H1 (cell line): ENCODE measurements around the gene COL28A1. TPM values are rescaled to one million over a fixed set of nuclear protein-coding genes. Genes with fewer than 3 reads are reported as not detected.

Source experiments
- CTCF ChIA-PET: fragments of 300-600 bp; sonication (Branson Sonifier 250); formaldehyde crosslinking; loops from one replicate; lab custom pipeline; 2021; ENCODE audit not compliant: partially characterized antibody; lab: Charles Lee
- POLR2A ChIA-PET: fragments of 300-600 bp; sonication (Branson Sonifier 250); formaldehyde crosslinking; loops from one replicate; lab custom pipeline; 2021; ENCODE audit warnings: inconsistent platforms; ENCODE audit not compliant: partially characterized antibody; lab: Charles Lee
- DNase-seq, 2 experiments: peaks; one replicate each; pipeline versions ENCODE4 v3.0.0 to v3.0.0-alpha.2; 2010 to 2022; ENCODE audit warnings: low spot score in 2 of 2, low read depth in 1 of 2, mixed read lengths in 1 of 2
- FAIRE-seq: peaks from 2 replicates; lab custom pipeline; 2011; peaks lifted over from hg19 to GRCh38; lab: Jason Lieb, UNC
- H2AFZ ChIP-seq: 2 replicates; pipeline ENCODE4 v1.8.1; 2012; ENCODE audit warnings: low read length, inconsistent platforms
- H2AK5ac ChIP-seq: 2 replicates; pipeline ENCODE4 v1.6.1; 2013; ENCODE audit warnings: low read depth, low read length
- H2BK120ac ChIP-seq: replicated peaks from 2 replicates; pipeline ENCODE3; 2013; ENCODE audit warnings: low read depth, low read length, inconsistent platforms
- H2BK12ac ChIP-seq: 2 replicates; pipeline ENCODE4 v1.6.1; 2013; ENCODE audit warnings: low read depth, low read length
- H2BK15ac ChIP-seq: 2 replicates; pipeline ENCODE4 v1.6.1; 2013; ENCODE audit warnings: low read length
- H2BK20ac ChIP-seq: 2 replicates; pipeline ENCODE4 v1.6.1; 2013; ENCODE audit warnings: low read length
- H2BK5ac ChIP-seq: 2 replicates; pipeline ENCODE4 v1.6.1; 2013; ENCODE audit warnings: low read depth, low read length
- H3K14ac ChIP-seq: 2 replicates; pipeline ENCODE4 v1.6.1; 2013; ENCODE audit warnings: inconsistent platforms; ENCODE audit not compliant: insufficient read length
- H3K18ac ChIP-seq: 2 replicates; pipeline ENCODE4 v1.6.1; 2013; ENCODE audit warnings: low read length; ENCODE audit errors: extremely low read depth
- H3K23ac ChIP-seq: 2 replicates; pipeline ENCODE4 v1.6.1; 2013; ENCODE audit warnings: inconsistent platforms; ENCODE audit not compliant: insufficient read length
- H3K23me2 ChIP-seq: 2 replicates; pipeline ENCODE4 v1.6.1; 2013; ENCODE audit warnings: low read depth, low read length
- H3K27ac ChIP-seq: 2 replicates; pipeline ENCODE4 v1.6.1; 2011; ENCODE audit warnings: low read depth, low read length, inconsistent platforms
- H3K27me3 ChIP-seq, 4 experiments: replicated peaks in 1 of 4; 1 replicate in 1 of 4; 2 replicates in 3 of 4; pipeline versions ENCODE4 v1.6.1 to v1.8.1; 2011 to 2013; ENCODE audit warnings: low read length in 3 of 4, mild to moderate bottlenecking in 3 of 4, inconsistent platforms in 2 of 4, mixed read lengths in 2 of 4, moderate library complexity in 1 of 4; ENCODE audit not compliant: control insufficient read depth in 3 of 4, insufficient read depth in 3 of 4; ENCODE audit errors: extremely low read depth in 1 of 4
- H3K36me3 ChIP-seq, 4 experiments: 2 replicates each; pipeline versions ENCODE4 v1.6.1 to v1.8.1; 2011 to 2013; ENCODE audit warnings: mild to moderate bottlenecking in 4 of 4, low read length in 3 of 4, moderate library complexity in 2 of 4, control low read depth in 1 of 4, inconsistent platforms in 1 of 4; ENCODE audit not compliant: insufficient read depth in 4 of 4, control insufficient read depth in 2 of 4
- H3K4ac ChIP-seq: replicated peaks from 2 replicates; pipeline ENCODE3; 2013; ENCODE audit warnings: low read length, low read depth, mixed read lengths, inconsistent platforms; ENCODE audit not compliant: insufficient read length
- H3K4me1 ChIP-seq, 4 experiments: replicated peaks in 1 of 4; 1 replicate in 1 of 4; 2 replicates in 3 of 4; pipeline versions ENCODE4 v1.6.1 to v1.8.1; 2011 to 2013; ENCODE audit warnings: low read length in 3 of 4, inconsistent platforms in 2 of 4, mixed read lengths in 1 of 4; ENCODE audit not compliant: insufficient read depth in 4 of 4, control insufficient read depth in 3 of 4
- H3K4me2 ChIP-seq, 2 experiments: 2 replicates each; pipeline versions ENCODE4 v1.6.1 to v1.8.1; 2011 to 2013; ENCODE audit warnings: low read depth in 2 of 2, low read length in 2 of 2, control low read depth in 1 of 2, inconsistent platforms in 1 of 2, mild to moderate bottlenecking in 1 of 2; ENCODE audit not compliant: insufficient read depth in 1 of 2
- H3K4me3 ChIP-seq, 4 experiments: fragments of 200-600, 300-600 bp in 1 of 4; sonication (generic), shearing (Covaris generic), sonication (Bioruptor Twin) in 1 of 4; 2 replicates each; pipeline versions ENCODE4 v1.5.1 to v1.8.1; 2011 to 2016; ENCODE audit warnings: low read length in 4 of 4, low read depth in 3 of 4, control low read depth in 2 of 4, inconsistent platforms in 2 of 4, mild to moderate bottlenecking in 2 of 4, mixed read lengths in 1 of 4, moderate library complexity in 1 of 4; ENCODE audit not compliant: insufficient read depth in 2 of 4; ENCODE audit errors: extremely low read depth in 1 of 4
- H3K56ac ChIP-seq: replicated peaks from 2 replicates; pipeline ENCODE3; 2013; ENCODE audit warnings: low read depth, mild to moderate bottlenecking, mixed read lengths, low read length, inconsistent platforms; ENCODE audit not compliant: insufficient read length
- H3K79me1 ChIP-seq: 2 replicates; pipeline ENCODE4 v1.6.1; 2013; ENCODE audit warnings: low read depth, low read length, control low read depth
- H3K79me2 ChIP-seq, 2 experiments: 2 replicates each; pipeline versions ENCODE4 v1.6.1 to v1.8.1; 2012 to 2013; ENCODE audit warnings: low read length in 2 of 2, mild to moderate bottlenecking in 2 of 2, inconsistent platforms in 1 of 2; ENCODE audit not compliant: insufficient read depth in 2 of 2, control insufficient read depth in 1 of 2
- H3K9ac ChIP-seq, 4 experiments: replicated peaks in 1 of 4; 1 replicate in 1 of 4; 2 replicates in 3 of 4; pipeline versions ENCODE4 v1.6.1 to v1.8.1; 2011 to 2013; ENCODE audit warnings: low read depth in 3 of 4, low read length in 3 of 4, control low read depth in 2 of 4, mild to moderate bottlenecking in 2 of 4, moderate library complexity in 2 of 4, inconsistent platforms in 1 of 4; ENCODE audit errors: extremely low read depth in 1 of 4
- H3K9me3 ChIP-seq, 2 experiments: 2 replicates each; pipeline versions ENCODE4 v1.6.1 to v1.8.1; 2012 to 2013; ENCODE audit warnings: mild to moderate bottlenecking in 2 of 2, moderate library complexity in 2 of 2, control low read depth in 1 of 2, inconsistent platforms in 1 of 2, low read depth in 1 of 2, low read length in 1 of 2, mixed read lengths in 1 of 2; ENCODE audit not compliant: insufficient read depth in 2 of 2
- H4K20me1 ChIP-seq, 2 experiments: replicated peaks in 1 of 2; 2 replicates each; pipeline versions ENCODE3 to v1.8.1; 2011 to 2013; ENCODE audit warnings: inconsistent platforms in 2 of 2, low read length in 2 of 2, mild to moderate bottlenecking in 1 of 2; ENCODE audit not compliant: insufficient read depth in 2 of 2, control insufficient read depth in 1 of 2
- H4K5ac ChIP-seq: 2 replicates; pipeline ENCODE4 v1.6.1; 2013; ENCODE audit warnings: low read length, low read depth, mixed read lengths, inconsistent platforms; ENCODE audit not compliant: insufficient read length
- H4K8ac ChIP-seq: 2 replicates; pipeline ENCODE4 v1.8.0; 2013; ENCODE audit warnings: mild to moderate bottlenecking, moderate library complexity, low read length, inconsistent platforms; ENCODE audit not compliant: insufficient read depth; ENCODE audit errors: extremely low read depth
- H4K91ac ChIP-seq: replicated peaks from 2 replicates; pipeline ENCODE3; 2013; ENCODE audit warnings: low read length, mixed read lengths, inconsistent platforms; ENCODE audit not compliant: insufficient read length
- NRF1 ChIP-seq: IDR thresholded peaks from 2 replicates; pipeline ENCODE4 v1.6.1; 2011; ENCODE audit warnings: mild to moderate bottlenecking, low read depth, low read length, improper control_type of control experiment
- PHF8 ChIP-seq: fragments of 200-600 bp; sonication (generic); conservative IDR thresholded peaks from 2 replicates; pipeline ENCODE4 v1.7.1; 2012; ENCODE audit warnings: low read depth, mild to moderate bottlenecking, inconsistent platforms, low read length, moderate library complexity
- WGBS, 2 experiments: shearing (Covaris generic) in 1 of 2; methylation state at CpG; one replicate each; pipeline versions ENCODE4 v1.1.6 to v1.1.7; 2013 to 2015; ENCODE audit warnings: low lambda C conversion rate in 2 of 2, mixed read lengths in 2 of 2, inconsistent platforms in 1 of 2, low coverage in 1 of 2, missing lambda C conversion rate in 1 of 2; ENCODE audit not compliant: insufficient replicate concordance in 2 of 2, insufficient coverage in 1 of 2, insufficient read length in 1 of 2; ENCODE audit errors: extremely low coverage in 1 of 2, missing lambda C conversion rate in 1 of 2; 5-methylcytosine and 5-hydroxymethylcytosine counted together
- polyA plus RNA-seq, 7 experiments: library from polyadenylated mRNA; depleted of rRNA in 3 of 7; stranded (reverse) in 5 of 7; unstranded in 2 of 7; fragments of >200 nt in 5 of 7; fragments of 200-250 nt in 2 of 7; gene quantifications; 1 replicate in 5 of 7; 2 replicates in 1 of 7; 4 replicates in 1 of 7; pipeline versions ENCODE4 v1.2.1 to v1.2.3, GENCODE V29; 2011 to 2013; ENCODE audit warnings: missing spikeins in 2 of 7, mixed read lengths in 2 of 7
- total RNA-seq: library from RNA; stranded (reverse); fragmentation: NEBNext Ultra II Directional; extraction: Animal tissue kit (Norgen Biotek cat#: 25700); gene quantifications from 2 replicates; pipeline ENCODE4 v1.2.1, GENCODE V29; 2021

Gene COL28A1
- total and polyA plus RNA-seq, 2 of the 8 experiments (the other 6 are each of a cell fraction or from before 2014, with no cell fraction given): 0.22 to 0.38 TPM

GRCh38 chr7:7452652-7453051 is 83.0 kb downstream of the COL28A1 start:
- no peak overlapping the region for H2BK20ac ChIP-seq
- no peak overlapping the region for H4K91ac ChIP-seq
- H3K23ac ChIP-seq: no peak overlapping the region
- no peak overlapping the region for H2BK12ac ChIP-seq
- no peaks in the 10 kb centered on the region for H3K27me3 ChIP-seq
- no peak overlapping the region for H4K5ac ChIP-seq
- FAIRE-seq (no peak), DNase-seq (no peak)
- 85% methylated on average over 2 of the region's 2 CpGs; no CpG with 5 or more reads in 1 of the 2 experiments for WGBS, 2 experiments
- TF ChIP-seq NRF1: no peak
- no peak for TF ChIP-seq PHF8
- no peak overlapping the region for H2AK5ac ChIP-seq
- no peaks in the 10 kb centered on the region for H3K4me1 ChIP-seq
- H2BK120ac ChIP-seq: no peak overlapping the region
- H4K20me1 ChIP-seq: no peaks in the 10 kb centered on the region
- no peaks in the 10 kb centered on the region for H3K79me2 ChIP-seq
- H3K27ac ChIP-seq: no peak overlapping the region
- H3K4me3 ChIP-seq: no peak overlapping the region
- no peaks in the 10 kb centered on the region for H3K36me3 ChIP-seq
- no peaks in the 10 kb centered on the region for H3K79me1 ChIP-seq
- H3K4me2 ChIP-seq: no peak overlapping the region
- H3K9me3 ChIP-seq: peaks cover 0 to 4% of the 10 kb centered on the region in 2 experiments; a peak in 1 of 4 replicates
- ChIA-PET POLR2A (no interaction called here), CTCF (no interaction called here)
- no peak overlapping the region for H2BK5ac ChIP-seq
- no peak overlapping the region for H3K56ac ChIP-seq
- H3K23me2 ChIP-seq: no peaks in the 10 kb centered on the region
- H3K18ac ChIP-seq: no peak overlapping the region
- H2AFZ ChIP-seq: no peak overlapping the region
- H3K9ac ChIP-seq: no peak overlapping the region
- H2BK15ac ChIP-seq: no peak overlapping the region
- no peak overlapping the region for H3K4ac ChIP-seq
- H3K14ac ChIP-seq: no peak overlapping the region
- no peak overlapping the region for H4K8ac ChIP-seq
